DMS79 (cell line): ENCODE results near the gene PGAP2.
A peak's percentile ranks its signal among the peaks of the same experiment; 100 is the strongest.

Experiments used
- DNase-seq: peaks from one replicate; lab custom pipeline; 2025; lab: John Stamatoyannopoulos, UW

PGAP2 gene

DNA sequence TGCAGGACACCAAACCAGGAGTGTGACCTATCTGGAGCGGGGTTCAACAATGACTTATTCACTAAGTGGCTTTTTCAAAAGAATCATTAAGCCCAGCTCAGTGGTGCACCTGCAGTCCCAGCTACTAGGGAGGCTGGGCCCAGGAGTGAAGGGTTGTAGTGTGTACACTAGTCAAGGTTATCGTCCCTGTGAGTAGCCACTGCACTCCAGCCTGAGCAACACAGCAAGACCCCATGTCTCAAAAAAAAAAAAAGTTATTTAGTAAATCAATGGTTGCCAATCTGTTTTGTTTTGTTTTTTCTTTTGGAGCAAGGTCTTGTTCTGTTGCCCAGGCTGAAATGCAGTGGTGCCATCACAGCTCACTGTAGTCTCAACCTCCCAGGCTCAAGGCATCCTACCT lies 24.5 kb downstream of the PGAP2 start:
- DNase-seq = no peak

DNA sequence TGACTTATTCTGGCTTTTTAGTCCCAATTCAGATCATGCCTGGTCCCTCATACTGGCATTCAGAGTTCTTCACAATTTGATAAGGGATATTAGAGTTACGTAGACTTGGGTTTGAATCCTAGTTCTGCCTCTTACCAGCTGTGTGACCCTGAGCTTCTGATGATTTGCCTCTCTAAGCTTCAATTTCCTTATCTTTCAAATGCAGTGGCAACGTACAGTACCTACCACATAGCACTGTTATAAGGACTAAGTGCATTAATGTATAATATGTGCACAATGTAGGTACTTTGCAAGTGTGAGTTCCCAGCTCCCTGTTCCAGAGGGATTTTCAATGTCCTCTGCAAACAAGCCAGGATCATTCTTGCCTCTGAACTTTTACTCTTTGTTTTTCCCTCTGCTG lies 25.1 kb downstream of the PGAP2 start:
- DNase-seq = no peak

DNA sequence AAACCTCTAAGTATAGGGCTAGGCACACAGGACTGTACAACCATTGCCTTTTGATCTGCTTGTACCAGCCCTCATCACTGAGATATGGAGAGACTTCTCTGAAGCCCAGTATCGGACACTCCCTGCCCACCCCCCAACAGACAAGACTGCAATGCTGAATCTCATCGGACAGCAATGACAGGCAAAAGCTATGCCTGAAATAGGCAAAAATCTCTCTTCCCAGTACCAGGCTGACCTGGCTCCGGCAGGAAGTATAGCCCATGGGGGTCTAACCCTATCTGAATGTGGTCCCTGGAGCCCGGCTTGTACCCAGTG lies 25.9 kb downstream of the PGAP2 start:
- no peak for DNase-seq

DNA sequence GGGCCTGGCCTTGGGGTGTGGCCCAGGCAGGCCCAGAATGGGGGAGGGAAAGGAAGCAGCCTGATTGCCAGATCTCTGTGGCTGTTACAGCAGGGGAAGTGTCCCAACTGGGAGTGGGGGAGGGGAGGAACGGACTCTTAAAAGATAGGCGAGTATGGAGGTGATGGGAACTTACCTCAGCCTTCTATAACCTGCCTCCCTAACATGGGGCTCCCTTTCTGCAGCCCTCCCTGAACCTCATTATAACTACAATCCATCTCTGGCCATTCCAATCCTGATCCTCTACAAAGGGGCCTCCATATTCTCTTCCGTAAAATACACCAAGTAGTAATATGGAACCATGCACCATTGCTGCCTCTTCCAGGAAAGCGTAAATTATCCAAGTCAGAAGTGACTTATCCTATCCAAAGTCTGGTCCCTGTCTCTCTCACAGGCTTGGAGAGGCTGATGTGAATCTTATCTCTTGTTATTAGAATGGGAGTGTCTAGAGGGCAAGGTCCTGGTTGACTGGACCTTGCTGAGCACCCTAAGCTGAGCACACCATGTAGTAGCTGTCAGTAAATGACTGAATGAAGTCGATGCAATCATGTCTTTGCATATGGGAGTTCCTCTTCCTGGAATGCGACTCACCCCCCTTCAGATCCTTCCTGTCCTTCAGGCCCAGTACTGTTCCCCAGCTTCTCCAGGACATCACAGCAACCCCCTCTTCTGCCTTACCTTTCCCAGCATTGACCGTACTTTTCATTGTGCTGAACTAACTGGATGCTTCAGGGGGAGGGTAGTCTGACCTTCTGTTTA lies 26.5 kb downstream of the PGAP2 start:
- no peak for DNase-seq

DNA sequence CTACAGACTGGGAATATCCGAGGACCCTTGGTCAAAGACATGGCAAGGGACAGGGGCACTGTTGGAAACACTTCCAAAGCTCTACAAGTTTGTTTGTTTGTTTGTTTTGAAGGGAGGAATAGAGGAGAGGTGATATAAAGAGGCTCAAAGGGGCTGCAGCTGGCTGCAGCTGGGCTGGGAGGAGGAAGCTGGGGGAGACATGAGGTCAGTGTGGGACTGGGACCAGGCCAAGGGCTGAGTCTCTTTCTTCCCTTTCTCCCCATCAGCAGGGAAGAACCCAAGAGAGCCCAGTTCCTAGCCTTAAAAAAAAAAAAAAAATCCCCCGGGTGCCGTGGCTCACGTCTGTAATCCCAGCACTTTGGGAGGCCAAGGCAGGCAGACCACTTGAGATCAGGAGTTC lies 27.4 kb downstream of the PGAP2 start:
- no peak for DNase-seq

DNA sequence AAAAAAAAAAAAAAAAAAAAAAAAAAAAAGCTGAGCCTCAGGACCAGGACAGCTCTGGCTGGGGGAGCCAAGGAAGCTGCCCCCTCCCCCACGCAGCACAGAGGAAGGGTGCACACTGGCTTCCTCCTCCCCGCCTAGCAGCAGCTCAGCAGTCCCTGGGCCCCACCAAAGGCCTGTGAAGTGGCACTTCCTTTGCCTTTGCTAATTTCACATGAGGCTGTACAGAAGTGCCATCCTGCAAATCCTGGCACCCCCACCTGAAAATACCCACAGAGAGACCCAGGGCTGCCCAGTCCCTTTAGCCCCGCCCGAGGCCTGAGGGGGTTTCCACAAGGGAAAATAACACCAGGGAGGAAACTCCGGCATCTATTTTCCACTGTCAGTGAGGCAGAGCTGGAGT lies 28.5 kb downstream of the PGAP2 start:
- DNase-seq = no peak

DNA sequence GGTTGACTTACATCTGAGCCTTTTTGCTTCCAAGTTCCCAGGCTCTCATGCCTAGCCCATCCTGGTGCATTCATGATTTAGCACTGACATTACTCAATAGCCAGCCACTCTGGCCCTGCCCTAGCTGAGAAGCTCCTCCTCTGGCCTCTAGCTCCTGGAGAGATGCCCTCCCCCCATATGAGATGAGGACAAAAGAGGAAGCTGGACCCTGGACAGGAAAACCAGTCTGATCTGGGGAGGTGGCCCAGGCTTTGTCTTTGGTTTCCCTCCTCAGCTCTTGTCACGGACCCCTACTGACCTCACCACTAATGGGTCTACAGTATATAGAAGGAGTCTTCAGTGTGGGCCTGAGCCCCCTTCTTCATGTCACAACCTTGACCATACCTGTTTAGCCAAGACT lies 29.4 kb downstream of the PGAP2 start:
- DNase-seq = no peak

DNA sequence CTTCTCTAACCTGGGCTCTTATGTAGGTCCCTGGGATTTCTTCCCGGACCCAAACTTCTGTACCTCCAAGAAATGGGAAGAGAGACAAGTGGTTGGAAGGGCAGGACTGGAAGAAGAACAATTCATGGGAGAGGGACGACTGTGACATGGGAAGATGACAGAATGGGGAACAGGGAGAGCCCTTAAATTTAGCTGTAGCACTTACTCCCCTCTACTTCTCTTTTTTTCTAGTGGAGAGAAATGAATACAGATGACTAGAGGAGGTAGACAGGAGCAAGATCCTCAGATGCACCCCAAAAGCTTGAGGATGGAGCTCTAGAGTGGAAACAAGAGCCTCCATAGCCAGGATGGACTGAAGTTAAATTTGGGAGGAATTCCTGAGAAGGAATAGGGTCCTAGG lies 30.1 kb downstream of the PGAP2 start:
- DNase-seq = no peak

DNA sequence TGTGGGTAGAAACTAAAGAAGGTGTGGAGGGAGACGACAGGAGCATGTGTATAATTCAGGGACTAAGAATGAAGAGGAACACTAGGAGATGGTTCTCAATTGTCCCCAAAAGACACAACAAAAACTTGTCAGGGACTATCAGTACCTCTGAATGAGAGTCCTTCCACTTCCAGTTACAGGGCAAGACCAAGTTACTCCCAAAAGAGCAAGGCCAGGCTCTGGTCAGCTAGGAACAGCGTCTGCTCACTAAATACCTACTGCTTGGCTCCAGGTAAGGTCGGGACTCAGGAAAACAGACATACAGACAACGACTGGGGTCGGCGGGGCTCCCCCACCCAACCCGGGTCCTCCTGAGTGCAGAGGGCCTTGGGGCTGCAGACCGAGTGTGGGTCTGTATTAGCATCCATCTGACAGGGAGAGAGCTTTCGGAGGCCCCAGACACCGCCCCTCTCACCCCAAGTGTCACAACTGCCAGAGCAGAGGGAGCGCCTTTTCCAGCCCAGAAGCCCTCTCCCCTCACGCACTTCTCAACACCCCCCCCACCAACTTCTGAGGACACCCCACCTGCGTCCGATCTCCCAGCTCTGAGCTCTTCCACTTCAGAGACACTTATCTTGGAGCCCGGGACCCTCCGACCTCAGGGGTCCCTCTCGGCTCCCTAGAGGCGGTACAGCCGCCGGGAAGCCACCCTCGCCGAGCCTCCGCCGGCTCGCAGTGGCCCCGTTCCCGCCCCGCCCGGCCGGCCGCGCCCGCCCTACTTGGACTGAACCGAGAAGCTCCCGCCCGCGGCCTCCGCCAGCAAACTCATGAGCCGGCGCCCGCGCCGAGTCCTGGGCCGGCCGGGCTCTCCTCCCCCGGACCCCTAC lies 31.9 kb downstream of the PGAP2 start:
- no peak for DNase-seq

DNA sequence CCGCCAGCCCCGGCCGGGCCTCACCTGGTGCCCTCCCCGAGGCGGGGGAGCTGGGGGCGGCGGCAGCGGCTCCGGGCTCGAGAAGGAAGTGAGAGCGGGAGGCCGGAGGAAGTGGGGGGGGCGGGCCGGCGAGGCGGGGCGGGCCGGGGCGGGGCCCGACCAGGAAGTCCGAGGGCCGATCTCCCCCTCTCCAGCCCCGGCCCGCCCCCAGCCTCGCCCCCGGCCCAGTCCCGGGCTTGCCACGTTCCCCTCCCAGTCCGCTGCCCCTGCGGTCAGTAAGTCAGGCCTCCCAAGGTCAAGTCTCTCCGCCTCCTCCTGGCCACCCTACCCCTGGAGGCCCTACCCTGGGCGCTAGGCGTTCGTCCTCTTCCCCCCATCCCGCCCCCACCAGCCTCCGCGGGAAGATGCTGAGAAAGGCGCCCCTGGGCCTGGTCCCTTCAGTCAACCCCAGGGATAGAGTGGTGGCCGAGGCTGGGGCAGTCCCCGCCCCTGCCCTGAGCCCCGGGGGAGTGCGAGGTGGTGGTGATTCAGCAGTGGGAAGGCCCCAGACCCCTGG lies 32.6 kb downstream of the PGAP2 start, which contains the start of gene RHOG:
RHOG (minus strand) TSS at position 90 of the 556 bp plus-strand sequence. CDS start 12,821 bp downstream, outside the sequence.
- DNase-seq = no peak

DNA sequence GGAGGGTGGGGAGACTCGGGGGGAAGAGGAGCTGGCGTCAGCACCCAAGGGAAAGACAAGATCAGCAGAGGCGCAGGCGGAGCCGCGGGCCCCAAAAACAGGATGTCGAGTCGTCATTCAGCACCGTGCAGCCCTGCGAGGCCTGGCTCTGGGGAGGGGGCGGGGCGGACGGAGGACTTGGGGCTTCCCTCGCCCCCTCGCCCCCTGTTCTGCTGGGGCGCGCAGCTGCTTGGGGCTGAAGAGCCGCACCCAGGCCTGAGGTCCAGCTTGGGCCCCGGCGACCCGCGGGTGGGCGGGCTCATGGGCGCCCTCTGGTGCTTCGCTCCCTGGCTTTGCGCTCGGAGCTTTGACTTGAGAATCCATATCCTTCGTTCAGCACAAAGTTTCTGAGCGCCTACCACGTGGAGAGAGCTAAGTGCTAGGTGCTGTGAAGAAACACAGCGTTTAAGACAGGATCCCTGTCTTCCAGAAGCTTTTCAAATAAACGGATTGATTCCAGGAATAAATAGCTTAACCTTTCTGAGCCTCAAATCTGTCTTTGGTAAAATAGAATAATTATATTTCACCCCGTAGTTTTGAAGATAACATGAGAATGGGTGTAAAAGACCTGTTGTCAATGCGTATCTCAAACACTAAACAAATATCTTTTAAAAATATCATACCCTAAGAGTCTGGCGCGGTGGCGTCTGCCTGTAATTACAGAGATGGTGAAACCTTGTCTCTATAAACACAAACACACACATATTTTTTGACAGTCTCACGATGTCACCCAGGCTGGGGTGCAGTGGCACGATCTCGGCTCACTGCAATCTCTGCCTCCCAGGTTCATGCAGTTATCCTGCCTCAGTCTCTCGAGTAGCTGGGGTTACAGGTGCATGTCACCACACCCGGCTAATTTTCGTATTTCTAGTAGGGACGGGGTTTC lies 33.3 kb downstream of the PGAP2 start:
- DNase-seq = peak; percentile 50

DNA sequence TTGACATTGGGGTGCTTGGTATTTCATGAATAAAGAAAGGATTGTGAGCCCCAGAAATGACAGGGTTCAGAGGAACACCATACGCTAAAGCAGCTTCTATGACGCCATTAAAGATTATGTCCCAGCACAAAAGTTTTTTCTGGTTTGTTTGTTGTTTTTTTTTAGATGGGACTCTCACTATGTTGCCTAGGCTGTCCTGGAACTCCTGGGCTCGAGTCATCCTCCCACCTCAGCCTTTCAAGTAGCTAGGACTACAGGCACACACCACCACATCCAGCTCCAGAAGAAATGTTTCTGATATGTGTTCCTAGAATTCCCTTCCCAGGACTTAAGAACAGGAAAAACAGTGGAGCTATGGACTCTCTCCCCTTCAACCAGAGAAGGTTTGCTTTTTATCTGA lies 35.0 kb downstream of the PGAP2 start:
- DNase-seq = no peak

DNA sequence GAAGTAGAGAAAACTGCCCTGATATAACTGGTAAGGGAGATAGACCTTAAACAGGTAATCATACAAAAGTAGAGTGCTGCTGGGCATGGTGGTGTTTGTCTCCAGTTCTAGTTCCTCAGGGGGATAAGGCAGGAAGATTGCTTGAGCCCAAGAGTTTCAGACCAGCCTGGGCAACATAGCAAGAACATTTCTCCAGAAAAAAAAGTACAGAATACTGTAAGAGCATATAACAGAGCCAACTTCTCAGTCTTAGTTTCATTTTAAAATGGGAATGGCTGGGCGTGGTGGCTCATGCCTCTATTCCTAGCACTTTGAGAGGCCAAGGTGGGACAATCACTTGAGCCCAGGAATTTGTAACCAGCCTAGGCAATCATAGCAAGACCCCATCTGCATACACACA lies 36.9 kb downstream of the PGAP2 start:
- DNase-seq = no peak

DNA sequence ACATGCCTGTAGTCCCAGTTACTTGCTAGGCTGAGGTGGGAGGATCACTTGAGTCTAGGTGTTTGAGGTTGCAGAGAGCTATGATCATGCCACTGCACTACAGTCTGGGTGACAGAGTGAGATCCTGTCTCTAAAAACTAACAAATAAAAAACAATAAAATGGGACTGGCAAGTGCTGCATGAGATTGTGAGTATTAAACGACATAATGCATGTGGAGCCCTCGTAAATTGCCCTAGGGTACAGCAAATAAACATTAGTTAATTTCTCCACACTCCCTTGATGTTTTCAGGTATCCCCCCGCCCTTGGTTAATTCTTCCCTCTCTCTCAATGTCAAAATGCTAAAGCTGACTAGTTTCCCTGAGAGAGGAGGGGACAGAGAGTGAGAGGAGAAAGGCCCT lies 37.3 kb downstream of the PGAP2 start:
- DNase-seq = no peak

DNA sequence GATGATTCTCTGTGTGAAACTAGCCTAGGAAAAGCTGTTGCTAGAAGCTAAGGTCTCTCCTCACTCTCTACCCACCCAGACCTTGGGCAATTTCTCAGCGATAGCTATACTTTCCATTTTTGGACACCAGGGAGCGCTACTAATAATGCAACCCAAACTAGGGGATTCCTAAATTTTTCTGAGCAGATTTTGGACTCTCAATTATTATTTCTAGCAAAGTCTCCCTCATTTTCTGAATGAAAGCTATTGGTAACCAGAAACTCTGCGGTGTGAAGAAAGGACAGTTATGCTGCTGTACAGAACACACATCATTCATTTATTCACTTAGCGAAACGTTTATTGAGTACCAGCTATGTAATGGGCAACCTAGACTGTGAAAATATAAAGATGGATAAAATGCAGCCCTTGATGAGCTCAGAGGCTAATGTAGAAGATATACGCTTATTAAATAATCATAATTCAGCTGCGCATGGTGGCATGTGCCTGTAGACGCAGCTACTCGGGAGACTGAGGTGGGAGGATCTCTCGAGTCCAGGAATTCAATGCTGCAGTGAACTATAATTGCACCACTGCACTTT lies 41.0 kb downstream of the PGAP2 start:
- no peak for DNase-seq

DNA sequence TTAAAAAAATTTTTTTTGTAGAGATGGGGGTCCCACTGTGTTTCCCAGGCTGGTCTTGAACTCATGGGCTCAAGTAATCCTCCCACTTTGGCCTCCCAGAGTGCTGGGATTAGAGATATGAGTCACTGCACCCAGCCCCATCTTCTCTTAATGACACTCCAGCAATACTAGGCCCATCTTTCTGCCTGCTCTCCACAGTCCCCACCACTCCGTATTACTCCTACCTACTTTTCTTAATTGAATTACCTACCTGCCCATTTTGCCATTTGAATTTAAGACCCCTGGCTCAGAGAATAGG lies 45.1 kb downstream of the PGAP2 start:
- DNase-seq = no peak

DNA sequence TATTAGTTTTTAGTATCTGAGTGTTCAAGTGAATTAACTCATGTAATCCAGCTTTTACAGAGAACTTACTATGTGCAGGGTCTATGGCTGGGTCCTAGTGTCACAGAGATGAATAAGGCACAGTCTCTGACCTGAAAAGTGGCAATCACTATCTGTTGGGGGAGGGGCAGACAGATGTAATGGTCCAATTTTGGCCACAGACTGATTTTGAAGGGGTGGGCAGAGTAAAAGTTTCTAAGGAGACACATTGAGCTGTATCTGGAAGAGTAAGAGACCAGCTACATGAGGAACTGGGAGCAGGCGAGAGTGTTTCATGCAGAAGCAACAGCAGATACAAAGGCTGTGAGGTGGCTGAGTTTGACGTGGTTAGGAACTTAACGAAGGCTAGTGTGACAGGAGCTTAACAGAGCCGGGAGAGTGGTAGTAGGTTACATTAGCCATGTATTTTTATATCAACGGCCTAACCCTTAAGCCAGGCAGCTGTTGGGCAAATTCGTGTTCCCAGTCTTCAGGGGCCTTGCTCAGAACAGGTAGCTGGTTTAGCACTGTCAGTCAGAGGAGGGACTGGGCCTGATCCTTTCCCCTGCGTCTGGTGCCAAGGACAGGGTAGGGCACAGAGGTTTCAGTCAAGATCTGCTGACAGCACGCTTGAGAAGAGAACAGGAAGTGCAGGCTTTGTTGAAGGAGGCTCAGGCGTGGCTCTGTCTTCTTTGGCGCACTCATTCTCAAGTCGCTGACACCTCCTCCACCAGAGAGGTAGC lies 45.7 kb downstream of the PGAP2 start:
- peak; percentile 27 for DNase-seq

DNA sequence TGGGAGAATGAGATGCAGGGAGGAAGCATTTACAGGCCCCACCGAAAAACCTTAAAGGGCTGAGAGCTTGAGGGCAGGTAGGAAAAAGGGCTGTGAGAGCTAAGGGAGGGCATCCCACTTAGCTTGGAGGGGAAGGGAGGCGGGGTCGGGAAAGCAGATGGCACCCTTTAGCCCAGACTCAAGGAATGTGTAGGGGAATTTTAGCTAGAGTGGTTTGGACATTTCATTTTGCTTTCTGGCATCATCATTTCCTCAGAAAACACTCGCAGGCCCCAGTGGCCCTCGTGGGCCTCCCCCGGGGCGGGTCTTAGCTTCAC lies 46.3 kb downstream of the PGAP2 start:
- DNase-seq = no peak

DNA sequence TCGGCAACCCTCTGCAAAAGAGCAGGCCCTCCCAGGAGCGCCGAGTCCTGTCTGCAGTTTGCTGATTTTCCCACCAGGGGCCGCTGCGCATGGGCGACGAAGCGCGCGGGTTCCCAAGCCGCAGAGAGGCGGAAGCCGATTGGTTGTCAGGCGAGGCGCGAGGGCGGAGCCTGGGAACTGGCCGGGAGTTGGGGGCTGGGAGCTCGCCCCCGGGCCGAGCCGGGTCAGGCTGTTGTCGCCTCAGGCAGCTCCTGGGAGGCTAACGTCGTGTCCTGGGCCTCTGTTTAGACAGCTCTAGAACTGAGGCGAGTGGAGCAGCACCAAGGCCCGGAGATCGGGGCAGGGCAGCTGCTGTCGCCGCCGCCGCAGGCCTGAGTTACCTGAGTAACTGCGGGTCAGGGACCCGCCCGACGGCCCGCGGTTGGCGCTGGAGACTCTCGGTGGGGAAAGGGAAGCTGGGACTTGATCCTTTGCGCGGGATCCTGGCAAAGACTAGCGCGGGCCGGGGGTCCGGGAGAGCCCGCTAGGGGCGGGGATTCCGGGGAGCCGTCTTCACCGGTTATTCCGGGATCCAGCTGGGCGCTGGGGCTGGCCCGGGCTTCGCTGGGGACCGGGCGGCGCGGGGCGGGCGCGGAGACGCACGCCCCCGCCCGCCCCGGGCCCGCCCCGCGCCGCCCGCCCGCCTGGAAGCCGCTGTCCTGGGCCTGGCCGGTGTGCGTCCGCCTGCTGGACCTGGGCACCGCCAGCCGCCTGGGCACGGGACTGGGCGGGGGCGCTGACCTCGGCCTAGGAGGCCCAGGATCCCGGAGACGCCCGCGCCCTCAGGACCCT lies 46.8 kb downstream of the PGAP2 start, which contains the start of gene STIM1:
STIM1 (plus strand) TSS at position 688 of the 831 bp plus-strand sequence. CDS start 607 bp downstream, outside the sequence.
- DNase-seq = peak; percentile 90

DNA sequence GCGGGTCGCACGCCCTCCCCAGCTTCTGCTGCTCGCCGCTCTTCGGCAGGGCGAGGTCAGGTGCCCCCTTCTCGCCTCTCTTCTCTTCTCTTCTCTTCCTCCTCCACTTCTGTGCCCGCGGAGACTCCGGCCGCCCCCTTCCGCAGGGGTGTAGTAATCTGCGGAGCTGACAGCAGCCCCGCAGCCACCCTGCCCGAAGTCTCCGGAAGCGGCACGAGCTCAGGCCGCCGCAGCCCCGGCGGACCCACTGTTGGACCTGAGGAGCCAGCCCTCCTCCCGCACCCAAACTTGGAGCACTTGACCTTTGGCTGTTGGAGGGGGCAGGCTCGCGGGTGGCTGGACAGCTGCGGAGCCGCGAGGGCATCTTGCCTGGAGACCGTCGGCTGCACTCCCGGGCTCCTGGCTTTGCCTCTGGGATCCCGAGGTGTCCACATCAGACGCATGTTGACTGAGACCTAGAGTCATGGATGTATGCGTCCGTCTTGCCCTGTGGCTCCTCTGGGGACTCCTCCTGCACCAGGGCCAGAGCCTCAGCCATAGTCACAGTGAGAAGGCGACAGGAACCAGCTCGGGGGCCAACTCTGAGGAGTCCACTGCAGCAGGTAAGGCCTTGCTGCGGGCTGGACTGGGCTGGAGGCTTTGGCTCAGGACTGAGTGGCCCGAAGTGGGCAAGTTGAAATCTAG lies 47.6 kb downstream of the PGAP2 start:
- no peak for DNase-seq
